NCI-H69 (cell line): ENCODE measurements around the gene PDE4D.
"Not testable (repeated sequence)": the region's sequence is repeated elsewhere in the genome, so short reads cannot be mapped to it uniquely, and the experiment has no call there.

Source experiments
- DNase-seq: peaks from one replicate; lab custom pipeline; 2025; lab: John Stamatoyannopoulos, UW

PDE4D gene

DNA sequence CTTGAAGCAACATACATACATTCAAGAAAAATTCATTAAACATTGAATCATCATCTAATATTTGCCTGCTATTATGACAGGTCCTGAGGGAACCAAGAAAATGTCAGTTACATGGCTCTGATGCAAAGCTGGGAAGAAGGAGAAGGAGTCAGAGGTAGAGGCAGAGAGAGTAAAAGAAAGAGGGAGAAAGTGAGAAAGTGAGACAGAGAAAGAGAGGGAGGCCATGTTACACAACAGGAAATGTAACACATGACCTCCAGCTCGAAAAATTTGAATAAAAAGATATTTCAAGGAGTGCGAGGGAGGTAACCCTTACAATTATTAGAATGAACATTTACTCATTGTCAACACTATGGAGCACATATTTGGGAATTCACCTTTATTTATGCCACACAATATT is 189.7 kb downstream of the PDE4D start:
- no peak for DNase-seq

DNA sequence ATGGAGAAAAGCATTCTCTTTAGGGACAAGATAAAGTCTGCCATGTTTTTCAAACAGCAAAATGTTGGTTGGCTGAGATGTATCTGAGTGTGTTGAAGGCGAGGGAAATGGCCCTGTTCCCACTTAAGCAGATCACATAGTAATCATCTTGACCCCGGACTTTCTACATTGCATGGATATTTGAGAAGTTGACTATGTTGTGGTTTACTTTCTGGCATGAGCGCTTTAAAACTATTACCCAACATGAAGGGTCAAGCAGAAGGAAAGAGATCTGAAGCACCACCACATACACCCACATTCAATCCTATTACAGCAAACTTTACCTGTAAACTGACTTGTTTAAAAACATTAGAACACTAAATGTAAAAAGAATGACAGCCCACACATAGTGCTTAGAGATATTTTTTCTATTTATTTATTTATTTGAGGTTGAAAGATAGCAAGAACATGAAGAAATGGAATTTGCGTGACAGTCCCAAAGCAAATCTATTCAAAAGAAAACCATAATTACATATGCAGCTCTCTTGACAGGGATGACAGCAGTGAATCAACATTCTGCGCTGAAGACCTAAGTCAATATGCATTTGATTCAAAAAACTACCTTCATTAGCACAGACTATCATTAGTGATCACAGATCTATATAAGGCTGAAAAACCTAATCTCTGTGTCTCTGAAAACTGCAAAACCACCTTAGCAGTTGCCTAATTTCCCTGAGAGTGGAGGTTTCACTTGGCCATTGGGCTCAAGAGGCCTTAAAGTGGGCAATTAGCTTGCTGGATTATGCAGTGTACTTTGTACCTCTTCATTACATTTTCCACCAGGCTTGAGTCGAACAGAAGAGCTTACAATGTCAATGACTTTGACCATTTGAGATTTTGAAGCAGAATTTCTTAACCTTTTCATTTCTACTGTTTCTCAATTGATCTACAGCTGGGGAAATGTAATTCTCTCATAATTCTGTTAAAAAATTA is 195.0 kb downstream of the PDE4D start:
- DNase-seq, result peak; percentile 59

DNA sequence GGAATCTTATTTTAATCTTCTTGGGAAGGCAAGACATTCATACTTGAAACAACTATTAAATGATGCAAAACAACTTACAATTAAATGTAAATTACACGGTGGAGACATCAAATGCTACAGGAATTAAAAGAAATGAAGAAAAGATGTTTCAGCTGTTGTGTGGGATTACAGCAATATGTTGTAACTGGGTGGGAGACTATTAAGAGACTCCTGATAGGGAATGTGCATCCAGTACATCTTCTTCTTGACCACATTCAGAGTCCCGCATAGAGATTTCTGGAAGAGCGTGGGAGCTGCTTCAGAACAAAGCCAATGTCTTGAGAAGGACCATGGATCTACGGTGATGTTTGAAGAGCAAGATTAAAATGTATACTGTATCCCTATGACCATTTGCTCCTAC is 199.1 kb downstream of the PDE4D start:
- no peak for DNase-seq

GRCh38 chr5:59693492-59694309 is 199.8 kb downstream of the PDE4D start:
- DNase-seq, result no peak

- DNase-seq, result peak; percentile 96
Observed at GRCh38 chr5:59685793-59686192, 207.7 kb downstream of the PDE4D start.

GRCh38 chr5:59685191-59685530 is 208.4 kb downstream of the PDE4D start:
- no peak for DNase-seq

GRCh38 chr5:59684388-59685190 is 208.9 kb downstream of the PDE4D start:
- DNase-seq, result peak; percentile 31

DNA sequence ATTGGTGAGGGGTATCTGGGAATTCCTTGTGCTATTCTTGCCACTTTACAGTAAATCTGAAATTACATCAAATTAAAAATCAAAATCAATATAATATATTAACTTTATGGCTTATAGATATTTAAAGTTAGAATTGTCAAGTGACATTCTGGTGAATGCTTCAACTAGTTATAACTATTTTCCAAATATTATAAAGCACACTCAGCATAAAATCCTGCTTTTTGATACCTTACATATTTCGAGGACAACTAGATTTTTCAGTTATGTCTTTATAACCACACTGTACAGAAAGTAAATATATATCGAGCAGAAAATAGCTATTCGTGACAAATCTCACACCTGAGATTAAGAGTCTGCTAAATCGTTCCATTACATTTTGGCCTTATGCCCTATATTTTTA is 210.2 kb downstream of the PDE4D start:
- no peak for DNase-seq

- DNase-seq, result no peak
Observed at GRCh38 chr5:59682542-59682941, 211.0 kb downstream of the PDE4D start.

DNA sequence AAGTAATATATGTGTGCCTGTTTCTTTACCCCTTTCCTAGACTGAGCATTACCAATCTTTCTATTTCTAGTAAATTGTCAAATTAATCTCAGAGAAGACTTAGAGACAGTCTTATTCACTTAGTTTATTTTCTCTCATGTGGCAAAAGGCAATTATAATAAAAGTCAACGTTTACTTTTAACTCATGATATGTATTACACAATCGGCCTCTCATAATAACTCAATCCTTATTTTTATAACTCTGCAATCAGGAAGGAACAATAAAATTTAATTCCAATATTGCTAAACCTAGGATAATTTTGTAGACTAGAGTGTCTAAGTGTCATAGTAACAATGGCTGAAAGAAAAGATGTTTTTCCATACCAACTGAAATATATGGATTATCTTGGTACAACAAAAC is 214.6 kb downstream of the PDE4D start:
- DNase-seq, result peak; percentile 17

DNA sequence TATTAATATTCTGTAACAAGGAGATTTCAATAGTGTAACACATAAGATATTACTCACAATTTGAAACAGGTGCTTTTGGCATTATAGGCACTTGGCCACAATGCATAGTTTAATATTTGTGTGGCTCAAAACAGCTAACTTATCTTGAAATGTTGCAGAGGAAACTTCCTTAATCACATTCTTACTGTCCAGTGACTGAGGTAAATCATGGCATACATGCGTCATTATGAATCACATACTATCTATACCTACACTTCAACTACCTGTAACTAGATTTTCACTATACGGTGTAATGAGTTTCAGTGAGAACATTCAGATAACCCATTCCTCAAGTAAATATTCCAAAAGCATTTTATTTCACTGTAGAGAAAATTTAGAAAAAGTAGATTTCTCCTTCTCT is 218.8 kb downstream of the PDE4D start:
- DNase-seq, result no peak

DNA sequence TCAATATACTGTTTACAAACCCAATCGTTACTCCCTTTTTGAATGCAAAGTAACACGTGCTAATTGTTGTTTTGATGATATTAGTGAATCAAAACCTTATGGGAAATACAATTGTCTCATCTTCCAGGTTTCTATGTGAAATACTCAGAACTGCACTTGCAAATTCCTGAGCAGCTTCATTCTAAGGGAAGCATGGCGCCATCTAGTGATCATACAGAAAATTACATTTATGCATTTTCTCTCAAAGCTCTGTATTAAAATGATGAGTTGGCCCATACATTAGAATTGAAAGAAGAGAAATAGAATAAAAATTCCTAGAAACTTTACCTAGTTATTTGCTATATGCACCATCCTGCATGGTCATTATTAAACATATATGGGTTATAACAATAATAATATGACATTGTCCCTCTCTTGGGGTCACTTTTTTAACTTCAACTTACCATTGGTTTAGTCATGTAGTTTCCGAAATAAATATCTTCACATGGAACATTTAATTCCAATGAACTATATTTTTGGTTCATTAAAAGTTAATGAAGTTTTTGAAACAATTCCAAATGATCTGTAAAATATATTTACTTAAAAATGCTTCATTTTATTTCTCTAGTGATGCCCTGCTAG is 220.0 kb downstream of the PDE4D start:
- DNase-seq, result peak; percentile 76

- peak; percentile 84 for DNase-seq
Observed at GRCh38 chr5:59666440-59667068, 227.0 kb downstream of the PDE4D start.

GRCh38 chr5:59665832-59666203 is 227.7 kb downstream of the PDE4D start:
- DNase-seq, result not testable (repeated sequence)

- DNase-seq, result peak; percentile 83
Observed at GRCh38 chr5:59665086-59665831, 228.3 kb downstream of the PDE4D start.

GRCh38 chr5:59661954-59662615 is 231.4 kb downstream of the PDE4D start:
- peak; percentile 95 for DNase-seq

DNA sequence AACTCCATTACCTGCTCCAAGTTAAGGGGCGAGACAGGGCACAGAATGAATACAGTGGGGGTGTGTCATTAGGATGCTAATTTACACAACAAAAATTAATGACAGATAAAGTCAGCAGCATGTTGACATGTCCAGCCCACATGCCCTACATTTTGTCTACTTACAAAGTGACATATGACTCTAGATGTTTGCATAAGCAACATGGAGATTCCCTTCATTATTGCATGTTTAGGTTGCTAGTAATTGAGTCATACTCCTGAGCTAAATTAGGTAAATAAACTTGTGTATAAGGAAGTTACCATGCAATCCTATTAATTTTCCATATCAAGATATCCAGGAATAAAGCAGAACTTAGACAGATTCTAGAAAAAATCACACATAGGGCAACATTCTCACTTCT is 232.2 kb downstream of the PDE4D start:
- peak; percentile 80 for DNase-seq

- DNase-seq, result peak; percentile 74
Observed at GRCh38 chr5:59660737-59661136, 232.8 kb downstream of the PDE4D start.

DNA sequence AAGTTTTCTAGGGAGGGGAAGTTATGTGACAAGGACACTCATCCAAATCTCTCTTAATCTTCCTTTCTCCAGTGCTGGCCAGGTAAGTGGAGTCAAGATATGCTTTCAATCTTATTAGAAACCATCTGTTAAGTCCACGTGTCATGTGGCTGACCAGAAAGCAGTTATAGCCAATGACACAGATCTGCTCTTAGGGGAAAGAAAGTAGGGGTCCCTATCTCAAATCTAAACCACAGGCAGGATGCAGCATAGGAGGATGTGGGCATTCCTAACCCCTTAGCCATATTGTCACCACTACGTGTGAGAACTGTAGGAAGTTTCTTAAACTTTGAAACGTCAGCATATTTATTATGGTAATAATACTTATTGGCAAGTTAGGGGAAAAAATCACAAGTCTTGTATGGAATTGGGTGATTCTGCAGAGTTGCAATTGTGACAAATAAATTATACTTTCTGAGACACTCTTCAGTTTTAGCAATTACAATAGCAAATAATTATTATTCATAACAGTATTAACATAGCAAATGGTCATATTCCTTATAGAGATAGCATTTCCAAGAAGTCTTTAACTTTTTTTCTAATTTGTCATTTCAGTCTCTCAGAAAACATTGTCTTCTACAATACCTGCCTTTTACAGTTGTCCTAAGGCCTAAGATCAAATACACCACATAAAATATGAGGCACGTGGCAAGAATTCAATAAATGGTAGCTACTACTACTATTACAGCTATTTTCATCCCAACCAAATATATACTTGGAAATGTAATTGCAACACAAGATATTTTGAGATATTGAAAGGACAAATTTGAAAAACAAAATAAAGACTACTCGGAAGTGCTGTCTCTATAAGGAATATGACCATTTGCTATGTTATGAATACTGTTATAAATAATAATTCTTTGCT is 236.9 kb downstream of the PDE4D start:
- no peak for DNase-seq
